ENCODE results near the gene PRMT3. TPM values are rescaled to one million over a fixed set of nuclear protein-coding genes. Genes with fewer than 3 reads are reported as not detected.
A peak's percentile ranks its signal among the peaks of the same experiment; 100 is the strongest.

The PRMT3 gene
- polyA plus RNA-seq, 1 donor (not counting 4 experiments of a cell fraction or from before 2014, with no cell fraction given) = 29.4 TPM

DNA sequence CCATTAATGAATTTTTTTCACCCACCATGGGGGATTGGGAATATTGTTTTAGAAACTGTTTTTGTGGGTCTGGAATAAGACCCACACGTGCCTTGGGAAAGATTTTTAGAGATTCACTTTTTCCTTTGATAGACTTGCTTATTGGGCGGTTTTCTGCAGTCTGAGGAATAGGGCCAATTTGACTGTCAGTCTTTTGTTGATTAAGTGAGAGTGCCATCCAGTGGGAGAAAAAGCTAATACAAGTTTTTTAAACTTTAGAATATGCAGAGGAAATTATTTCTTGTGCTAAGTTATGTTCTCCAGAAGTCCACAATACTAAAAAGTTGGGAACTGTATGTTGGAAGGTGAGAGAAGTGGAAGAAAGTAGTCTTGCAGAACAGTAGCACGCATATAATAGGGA lies 56.1 kb downstream of the PRMT3 start:
- H2AFZ ChIP-seq (ENCODE audit: control insufficient read depth, low read length) = no peak overlapping the region
- no peak overlapping the region for H3K9ac ChIP-seq (ENCODE audit: control insufficient read depth, extremely low read depth, insufficient read depth, low read length)
- no peak overlapping the region for H3K27ac ChIP-seq (ENCODE audit: control insufficient read depth, insufficient read depth, low read length)
- dilution Hi-C loops (cut with MboI; ENCODE audit: extremely low pct_ligation_motif_present, low sequenced_read_pairs) = no loop called here
- no peaks in the 10 kb centered on the region for H3K79me2 ChIP-seq (ENCODE audit: control insufficient read depth, insufficient read depth, low read length)
- H4K20me1 ChIP-seq (ENCODE audit: control insufficient read depth, extremely low read depth, insufficient read depth, low read length) = no peaks in the 10 kb centered on the region
- no peak overlapping the region for H3K4me2 ChIP-seq (ENCODE audit: control insufficient read depth, extremely low read depth, insufficient read depth, low read depth, low read length)
- H3K9me3 ChIP-seq (ENCODE audit: control insufficient read depth, low read depth, low read length) = no peaks in the 10 kb centered on the region
- H3K4me1 ChIP-seq (ENCODE audit: control insufficient read depth, extremely low read depth, insufficient read depth, low read length) = no peaks in the 10 kb centered on the region
- H3K27me3 ChIP-seq (ENCODE audit: control insufficient read depth, extremely low read depth, insufficient read depth, low read length) = no peaks in the 10 kb centered on the region
- no peak overlapping the region for H3K4me3 ChIP-seq (ENCODE audit: control insufficient read depth in 2 of 3, extremely low read depth in 1 of 3, insufficient read depth in 2 of 3, low read depth in 1 of 3, low read length in 3 of 3)
- H3K9me1 ChIP-seq (ENCODE audit: control insufficient read depth, extremely low read depth, insufficient read depth, low read length) = no peaks in the 10 kb centered on the region
- no peak for FAIRE-seq
- no peak for TF ChIP-seq EZH2 (IDR thresholded peaks at IDR 0.05; ENCODE audit: low read length)
- TF ChIP-seq, protein P1, sequence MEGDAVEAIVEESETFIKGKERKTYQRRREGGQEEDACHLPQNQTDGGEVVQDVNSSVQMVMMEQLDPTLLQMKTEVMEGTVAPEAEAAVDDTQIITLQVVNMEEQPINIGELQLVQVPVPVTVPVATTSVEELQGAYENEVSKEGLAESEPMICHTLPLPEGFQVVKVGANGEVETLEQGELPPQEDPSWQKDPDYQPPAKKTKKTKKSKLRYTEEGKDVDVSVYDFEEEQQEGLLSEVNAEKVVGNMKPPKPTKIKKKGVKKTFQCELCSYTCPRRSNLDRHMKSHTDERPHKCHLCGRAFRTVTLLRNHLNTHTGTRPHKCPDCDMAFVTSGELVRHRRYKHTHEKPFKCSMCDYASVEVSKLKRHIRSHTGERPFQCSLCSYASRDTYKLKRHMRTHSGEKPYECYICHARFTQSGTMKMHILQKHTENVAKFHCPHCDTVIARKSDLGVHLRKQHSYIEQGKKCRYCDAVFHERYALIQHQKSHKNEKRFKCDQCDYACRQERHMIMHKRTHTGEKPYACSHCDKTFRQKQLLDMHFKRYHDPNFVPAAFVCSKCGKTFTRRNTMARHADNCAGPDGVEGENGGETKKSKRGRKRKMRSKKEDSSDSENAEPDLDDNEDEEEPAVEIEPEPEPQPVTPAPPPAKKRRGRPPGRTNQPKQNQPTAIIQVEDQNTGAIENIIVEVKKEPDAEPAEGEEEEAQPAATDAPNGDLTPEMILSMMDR (optimal IDR thresholded peaks at IDR 0.05 in 1 of 3, IDR thresholded peaks at IDR 0.05 in 1 of 3, conservative IDR thresholded peaks at IDR 0.05 in 1 of 3; ENCODE audit: extremely low read depth in 1 of 3, insufficient read depth in 2 of 3, low read length in 3 of 3) = peak in 2 of 3 experiments; percentile 5 to 27
- DNase-seq (ENCODE audit: low read depth, low spot score) = no peak
- H3K36me3 ChIP-seq (ENCODE audit: control insufficient read depth in 2 of 2, extremely low read depth in 1 of 2, insufficient read depth in 2 of 2, low read length in 2 of 2) = peaks cover 0 to 3% of the 10 kb centered on the region in 2 experiments

DNA sequence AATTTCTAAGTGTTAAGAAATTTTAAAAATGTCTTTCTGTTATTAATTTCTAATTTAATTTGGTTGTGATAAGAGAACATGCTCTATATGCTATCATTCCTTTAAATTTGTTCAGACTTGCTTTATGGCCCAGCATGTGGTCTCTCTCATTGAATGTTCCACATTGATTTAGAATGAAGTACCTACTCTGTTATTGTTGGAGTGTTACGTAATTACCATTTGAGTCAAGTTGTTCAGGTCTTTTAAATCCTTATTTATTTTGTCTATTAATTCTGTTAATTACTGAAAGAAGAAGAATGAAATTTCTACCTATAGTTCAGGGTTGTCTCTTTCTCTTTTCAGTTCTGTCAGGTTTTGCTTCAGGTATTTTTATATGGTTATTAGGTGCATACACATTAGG lies 57.0 kb downstream of the PRMT3 start:
- Histone ChIP-seq H3K79me2 (ENCODE audit: control insufficient read depth, insufficient read depth, low read length) (no peaks in the 10 kb centered on the region), H3K36me3 (ENCODE audit: control insufficient read depth in 2 of 2, extremely low read depth in 1 of 2, insufficient read depth in 2 of 2, low read length in 2 of 2) (no peaks in the 10 kb centered on the region), H3K9me3 (ENCODE audit: control insufficient read depth, low read depth, low read length) (no peaks in the 10 kb centered on the region), H3K27me3 (ENCODE audit: control insufficient read depth, extremely low read depth, insufficient read depth, low read length) (no peaks in the 10 kb centered on the region), H3K4me3 (ENCODE audit: control insufficient read depth in 2 of 3, extremely low read depth in 1 of 3, insufficient read depth in 2 of 3, low read depth in 1 of 3, low read length in 3 of 3) (no peak overlapping the region), H3K4me1 (ENCODE audit: control insufficient read depth, extremely low read depth, insufficient read depth, low read length) (no peaks in the 10 kb centered on the region), H3K9me1 (ENCODE audit: control insufficient read depth, extremely low read depth, insufficient read depth, low read length) (no peaks in the 10 kb centered on the region), H2AFZ (ENCODE audit: control insufficient read depth, low read length) (no peak overlapping the region), H3K9ac (ENCODE audit: control insufficient read depth, extremely low read depth, insufficient read depth, low read length) (no peak overlapping the region), H3K4me2 (ENCODE audit: control insufficient read depth, extremely low read depth, insufficient read depth, low read depth, low read length) (no peak overlapping the region), H4K20me1 (ENCODE audit: control insufficient read depth, extremely low read depth, insufficient read depth, low read length) (no peaks in the 10 kb centered on the region), H3K27ac (ENCODE audit: control insufficient read depth, insufficient read depth, low read length) (no peak overlapping the region)
- no peak for TF ChIP-seq EZH2 (IDR thresholded peaks at IDR 0.05; ENCODE audit: low read length)
- TF ChIP-seq, protein P1 (optimal IDR thresholded peaks at IDR 0.05 in 1 of 3, IDR thresholded peaks at IDR 0.05 in 1 of 3, conservative IDR thresholded peaks at IDR 0.05 in 1 of 3; ENCODE audit: extremely low read depth in 1 of 3, insufficient read depth in 2 of 3, low read length in 3 of 3) = no peak
- dilution Hi-C loops (cut with MboI; ENCODE audit: extremely low pct_ligation_motif_present, low sequenced_read_pairs) = no loop called here
- FAIRE-seq = no peak
- no peak for DNase-seq (ENCODE audit: low read depth, low spot score)
